HCT116 (cell line): ENCODE results near the gene ZCWPW1.

Source experiments
- ATF3 ChIP-seq: IDR thresholded peaks from 2 replicates; pipeline ENCODE4 v1.6.1; 2012
- CEBPB ChIP-seq: IDR thresholded peaks from 2 replicates; pipeline ENCODE4 v1.6.1; 2012; ENCODE audit warnings: low read depth
- CTCF ChIP-seq, 3 experiments: fragments of 200-600 bp in 1 of 3; sonication (generic) in 1 of 3; IDR thresholded peaks in 2 of 3; conservative IDR thresholded peaks in 1 of 3; 2 replicates each; pipeline ENCODE4 v1.5.1; 2012 to 2017; ENCODE audit warnings: low read depth in 2 of 3, low read length in 2 of 3, antibody characterized with exemption in 1 of 3, borderline replicate concordance in 1 of 3, control low read depth in 1 of 3, mild to moderate bottlenecking in 1 of 3, mixed read lengths in 1 of 3, mixed run types in 1 of 3, moderate library complexity in 1 of 3; ENCODE audit not compliant: insufficient read depth in 1 of 3
- EZH2 ChIP-seq: fragments of 200-600 bp; sonication (generic); IDR thresholded peaks from 2 replicates; pipeline ENCODE4 v1.6.1; 2017; ENCODE audit warnings: antibody characterized with exemption, mixed run types
- EZH2phosphoT487 ChIP-seq: fragments of 200-600 bp; IDR thresholded peaks from 2 replicates; pipeline ENCODE4 v1.6.1; 2018; ENCODE audit warnings: antibody characterized with exemption, borderline replicate concordance
- JUND ChIP-seq: IDR thresholded peaks from 2 replicates; pipeline ENCODE4 v1.6.1; 2012
- POLR2A ChIP-seq: IDR thresholded peaks from 2 replicates; pipeline ENCODE4 v1.7.0; 2011; ENCODE audit warnings: borderline replicate concordance; ENCODE audit not compliant: insufficient read depth, insufficient read length; ENCODE audit errors: extremely low read depth
- POLR2AphosphoS5 ChIP-seq: IDR thresholded peaks from 2 replicates; pipeline ENCODE4 v1.6.1; 2011; ENCODE audit warnings: mild to moderate bottlenecking, low read depth, low read length, moderate library complexity
- RAD21 ChIP-seq: IDR thresholded peaks from 2 replicates; pipeline ENCODE4 v1.6.1; 2012; ENCODE audit warnings: low read depth, mild to moderate bottlenecking
- REST ChIP-seq: IDR thresholded peaks from 2 replicates; pipeline ENCODE4 v1.6.1; 2012; ENCODE audit warnings: low read depth
- ZNF274 ChIP-seq: fragments of 200-500 bp; sonication (Bioruptor generic); IDR thresholded peaks from 2 replicates; pipeline ENCODE4 v1.6.1; 2014; ENCODE audit warnings: mild to moderate bottlenecking, low read depth, low read length, inconsistent platforms

GRCh38 chr7:100366411-100367250, 61.9 kb downstream of the ZCWPW1 start:
- peak; percentile 49 for TF ChIP-seq POLR2AphosphoS5
- TF ChIP-seq ATF3 = no peak
- no peak for TF ChIP-seq RAD21
- no peak for TF ChIP-seq POLR2A
- 0 out of 2 replicates have a peak, but pooled peaks have one; percentile 13 for TF ChIP-seq JUND
- no peak for TF ChIP-seq CTCF (IDR thresholded peaks at IDR 0.05 in 2 of 3, conservative IDR thresholded peaks at IDR 0.05 in 1 of 3; ENCODE audit: borderline replicate concordance in 1 of 3, insufficient read depth in 1 of 3, low read depth in 2 of 3, low read length in 2 of 3)
- TF ChIP-seq EZH2phosphoT487 = no peak
- TF ChIP-seq CEBPB = no peak
- TF ChIP-seq ZNF274 = no peak
- no peak for TF ChIP-seq REST
- TF ChIP-seq EZH2 = no peak
